Suprapubic skin (tissue), 4 donors: ENCODE measurements around the gene COPS7B. TPM values are rescaled to one million over a fixed set of nuclear protein-coding genes. Genes with fewer than 3 reads are reported as not detected.

Experiments used
- DNase-seq, 2 donors: peaks; one replicate each; pipeline ENCODE4 v3.0.0-alpha.2; 2019; ENCODE audit warnings: low spot score in 2 of 2
- H3K27ac ChIP-seq: fragments of 200-600 bp; sonication (generic); one replicate; pipeline ENCODE4 v1.5.1; 2019
- H3K27me3 ChIP-seq: fragments of 200-600 bp; sonication (generic); one replicate; pipeline ENCODE4 v1.5.1; 2019
- H3K36me3 ChIP-seq: fragments of 200-600 bp; sonication (generic); one replicate; pipeline ENCODE4 v1.5.1; 2019
- H3K4me1 ChIP-seq: fragments of 200-600 bp; sonication (generic); one replicate; pipeline ENCODE4 v1.5.1; 2019
- H3K4me3 ChIP-seq: fragments of 200-600 bp; sonication (generic); one replicate; pipeline ENCODE4 v1.5.1; 2019; ENCODE audit warnings: mild to moderate bottlenecking
- H3K9me3 ChIP-seq: fragments of 200-600 bp; sonication (generic); one replicate; pipeline ENCODE4 v1.5.1; 2019
- CTCF ChIP-seq, 2 donors: fragments of 200-600 bp in 1 of 2; fragments of 450-650 bp in 1 of 2; sonication (generic) in 1 of 2; IDR thresholded peaks; one replicate each; pipeline ENCODE4 v1.5.1; 2016 to 2019; ENCODE audit warnings: antibody characterized with exemption in 2 of 2, mild to moderate bottlenecking in 1 of 2, moderate library complexity in 1 of 2
- EP300 ChIP-seq: sonication (generic); formaldehyde crosslinking; IDR thresholded peaks from one replicate; pipeline ENCODE4 v1.6.1; 2017; ENCODE audit warnings: antibody characterized with exemption
- POLR2A ChIP-seq, 2 donors: fragments of 450-650 bp; IDR thresholded peaks; one replicate each; pipeline ENCODE4 v1.6.1; 2017; ENCODE audit warnings: antibody characterized with exemption in 2 of 2, mild to moderate bottlenecking in 2 of 2, moderate library complexity in 2 of 2
- POLR2AphosphoS5 ChIP-seq, 3 donors: sonication (generic); formaldehyde crosslinking; IDR thresholded peaks; one replicate each; pipeline ENCODE4 v1.6.1; 2017; ENCODE audit warnings: antibody characterized with exemption in 3 of 3
- WGBS: methylation state at CpG from one replicate; pipeline ENCODE4 v1.1.5; 2018; 5-methylcytosine and 5-hydroxymethylcytosine counted together
- total RNA-seq, 4 donors: library from RNA; depleted of rRNA; stranded (reverse); fragments of >200 nt; gene quantifications; one replicate each; pipeline ENCODE4 v1.1.0, GENCODE V29; 2016

COPS7B gene
- total RNA-seq, 4 donors from 2014 or later = 15.4 to 79.9 (median 33.6) TPM

DNA sequence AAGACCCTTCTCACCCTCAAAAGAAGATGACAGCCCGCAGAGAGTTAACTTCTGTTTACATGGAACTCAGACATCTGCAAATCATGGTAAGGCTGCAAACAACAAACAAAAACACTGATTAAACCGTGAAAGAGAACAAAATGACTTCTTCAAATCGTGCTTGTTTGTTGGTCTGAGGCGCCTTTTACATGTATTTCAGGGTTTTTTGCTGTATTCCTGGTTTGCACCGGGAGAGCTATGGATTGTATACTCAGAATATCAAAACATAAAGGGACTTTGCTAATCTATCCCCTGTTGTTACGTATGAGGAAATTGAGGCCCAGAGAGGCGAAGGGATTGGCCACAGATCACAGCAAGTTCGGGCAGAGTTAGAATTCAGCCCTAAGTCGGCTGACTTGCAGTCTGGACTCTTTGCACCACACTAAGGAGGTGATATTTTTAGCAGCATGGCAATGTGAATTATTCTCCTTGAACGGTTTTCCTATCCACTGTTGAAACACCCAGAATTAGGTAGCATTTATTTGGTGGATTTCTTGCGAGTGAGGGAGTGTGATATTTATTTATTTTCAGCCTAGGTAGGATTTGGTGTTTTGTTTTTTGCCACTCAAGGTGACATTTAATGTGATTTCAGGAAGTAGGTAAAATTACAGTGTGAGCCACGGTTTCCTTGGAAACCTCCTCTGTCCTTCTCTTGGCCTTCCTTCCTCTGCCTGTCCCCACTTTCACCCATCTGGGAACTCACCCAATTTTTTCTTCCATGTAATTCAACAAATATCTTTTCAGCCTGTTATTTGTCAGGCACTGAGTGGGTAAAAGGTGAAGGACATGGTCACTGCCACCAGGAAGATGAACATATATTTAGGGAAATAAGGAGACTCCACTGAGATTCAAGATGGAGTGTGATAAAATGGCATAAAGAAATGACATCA is 4.2 kb upstream of the COPS7B start:
- no peak for TF ChIP-seq POLR2AphosphoS5 (IDR thresholded peaks at IDR 0.05)
- TF ChIP-seq CTCF (IDR thresholded peaks at IDR 0.05) = no peak
- TF ChIP-seq POLR2A (IDR thresholded peaks at IDR 0.05) = no peak
- TF ChIP-seq EP300 = no peak
- DNase-seq = no peak
- H3K9me3 ChIP-seq = no peaks in the 10 kb centered on the region
- H3K4me3 ChIP-seq = peak overlapping the region; percentile 92
- H3K36me3 ChIP-seq = no peaks in the 10 kb centered on the region
- peak overlapping the region; percentile 80 for H3K27ac ChIP-seq
- H3K4me1 ChIP-seq = peaks cover 51% of the 10 kb centered on the region
- WGBS = 5% methylated on average over 12 of the region's 12 CpGs
- no peaks in the 10 kb centered on the region for H3K27me3 ChIP-seq

GRCh38 chr2:231785413-231785812 is 832 bp upstream of the COPS7B start:
- no peak overlapping the region for H3K4me3 ChIP-seq
- WGBS = 87% methylated on average over 2 of the region's 2 CpGs
- H3K9me3 ChIP-seq = no peaks in the 10 kb centered on the region
- H3K4me1 ChIP-seq = peaks cover 49% of the 10 kb centered on the region
- peaks cover 5% of the 10 kb centered on the region for H3K36me3 ChIP-seq
- no peak overlapping the region for H3K27ac ChIP-seq
- TF ChIP-seq POLR2AphosphoS5 (IDR thresholded peaks at IDR 0.05) (no peak), POLR2A (IDR thresholded peaks at IDR 0.05) (no peak)
- H3K27me3 ChIP-seq = no peaks in the 10 kb centered on the region
- no peak for DNase-seq

GRCh38 chr2:231785822-231786176 is 446 bp upstream of the COPS7B start:
- TF ChIP-seq EP300 (no peak), POLR2A (IDR thresholded peaks at IDR 0.05) (no peak), POLR2AphosphoS5 (IDR thresholded peaks at IDR 0.05) (no peak), CTCF (IDR thresholded peaks at IDR 0.05) (no peak)
- WGBS = 43% methylated on average over 6 of the region's 6 CpGs
- H3K4me1 ChIP-seq = peaks cover 47% of the 10 kb centered on the region

DNA sequence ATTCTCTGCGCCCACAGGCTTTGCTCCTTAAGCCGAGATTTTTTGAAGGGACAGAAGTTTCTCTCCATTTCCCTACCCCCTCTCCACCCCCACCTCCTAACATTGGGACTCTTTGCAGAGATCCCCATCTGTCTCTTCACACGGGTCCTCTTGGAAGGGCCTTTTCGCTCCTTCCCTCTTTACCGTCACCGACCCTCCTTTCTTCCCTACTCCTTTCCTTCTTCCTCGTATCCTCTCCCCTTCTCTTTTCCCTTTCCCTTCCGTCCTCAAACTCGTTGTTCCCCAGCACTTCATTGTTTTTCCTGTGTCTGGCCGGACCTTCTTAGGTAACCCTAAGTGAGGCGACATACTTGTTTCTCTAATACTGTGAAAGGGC is 660 bp downstream of the COPS7B start:
- no peak for TF ChIP-seq EP300
- no peak for TF ChIP-seq CTCF (IDR thresholded peaks at IDR 0.05)
- TF ChIP-seq POLR2A (IDR thresholded peaks at IDR 0.05) = no peak
- no peak for TF ChIP-seq POLR2AphosphoS5 (IDR thresholded peaks at IDR 0.05)
- no peak for DNase-seq
- Histone ChIP-seq H3K4me3 (peak overlapping the region; percentile 99), H3K4me1 (peaks cover 47% of the 10 kb centered on the region), H3K36me3 (peaks cover 13% of the 10 kb centered on the region), H3K27ac (no peak overlapping the region), H3K9me3 (no peaks in the 10 kb centered on the region), H3K27me3 (no peaks in the 10 kb centered on the region)
- WGBS = 13% methylated on average over 11 of the region's 11 CpGs

More at GRCh38 chr2:231785822-231786176, 446 bp upstream of the COPS7B start:
- no peak for DNase-seq
- peak overlapping the region; percentile 99 for H3K4me3 ChIP-seq
- H3K27me3 ChIP-seq = no peaks in the 10 kb centered on the region
- no peaks in the 10 kb centered on the region for H3K9me3 ChIP-seq
- peak overlapping the region; percentile 71 for H3K27ac ChIP-seq
- H3K36me3 ChIP-seq = peaks cover 5% of the 10 kb centered on the region

DNA sequence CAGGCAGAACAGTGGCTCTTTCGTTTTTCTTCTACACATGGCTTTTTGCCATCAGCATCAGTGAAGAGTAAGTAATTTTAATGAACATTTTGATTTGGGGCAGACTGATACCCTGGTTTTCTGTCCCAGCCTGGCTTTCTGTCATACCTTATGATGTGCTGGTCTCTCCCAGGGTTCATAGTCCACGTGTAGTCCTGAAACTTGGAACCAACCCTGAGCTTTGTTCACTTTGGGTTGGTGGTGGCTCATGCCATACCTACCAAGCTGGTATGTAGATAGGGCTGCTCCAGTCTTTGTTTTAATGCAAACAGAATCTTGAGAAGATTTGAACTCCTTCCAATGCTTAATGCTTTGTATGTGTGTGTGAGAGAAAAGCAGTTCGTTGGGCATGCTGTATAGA is 4.9 kb downstream of the COPS7B start:
- DNase-seq = no peak
- TF ChIP-seq EP300 (no peak), CTCF (IDR thresholded peaks at IDR 0.05) (no peak), POLR2A (IDR thresholded peaks at IDR 0.05) (no peak), POLR2AphosphoS5 (IDR thresholded peaks at IDR 0.05) (no peak)
- Histone ChIP-seq H3K27me3 (no peaks in the 10 kb centered on the region), H3K9me3 (no peaks in the 10 kb centered on the region), H3K4me1 (peaks cover 14% of the 10 kb centered on the region), H3K27ac (no peak overlapping the region), H3K4me3 (no peak overlapping the region), H3K36me3 (peaks cover 37% of the 10 kb centered on the region)
- 75% methylated on average over 3 of the region's 3 CpGs for WGBS
